NCI-H1092 treated with DMSO at 0.1 percent for 48 hours (cell line): Measurements from ENCODE around the gene USP19.

Experiments used
- DNase-seq: peaks from one replicate; lab custom pipeline; 2025; lab: John Stamatoyannopoulos, UW

USP19 gene

GRCh38 chr3:49120438-49121131 is at the start of gene USP19:
Gene USP19, minus strand, starts transcription at chr3:49120823. Its CDS starts 1,678 bp downstream, at chr3:49119145.
- peak; percentile 66 for DNase-seq

DNA sequence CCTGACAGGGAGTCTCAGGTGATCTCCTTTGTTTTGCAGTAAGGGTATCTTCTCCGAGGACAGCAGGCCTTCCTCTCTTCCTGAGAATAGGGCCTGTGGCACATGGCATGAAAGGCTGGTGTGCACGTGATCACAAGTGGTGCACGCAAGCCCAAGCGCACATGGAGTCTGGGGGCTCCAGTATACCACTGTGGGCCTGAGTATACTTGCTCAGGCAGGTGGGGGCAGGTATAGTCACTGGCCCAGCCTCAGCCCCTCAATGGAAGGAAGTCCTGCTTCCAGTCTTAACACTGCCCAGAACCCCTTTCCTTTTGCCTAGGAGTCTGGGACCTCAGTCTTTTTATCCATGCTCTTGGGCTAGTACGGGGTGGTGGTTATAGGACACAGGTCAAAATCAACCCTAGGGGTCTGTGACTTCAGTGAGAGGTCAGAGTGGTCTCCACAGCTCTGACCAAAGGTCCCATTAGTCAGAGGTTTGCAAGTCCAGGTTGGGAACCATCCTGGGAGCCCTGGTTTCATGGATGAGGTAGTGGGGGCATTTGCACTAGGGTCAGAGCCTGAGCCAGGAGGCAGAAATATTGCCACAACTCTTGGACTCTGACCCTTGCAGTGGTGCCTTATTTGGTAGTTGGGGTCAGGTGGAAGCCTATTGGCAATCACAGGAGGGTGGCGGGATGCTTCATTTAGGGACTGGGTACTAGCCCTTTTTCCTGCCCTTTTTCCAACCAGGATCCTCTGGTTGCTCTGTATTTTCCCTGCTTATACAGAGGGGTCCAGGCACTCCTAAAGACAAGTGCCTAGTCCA is 46.3 kb upstream of the USP19 start:
- no peak for DNase-seq

DNA sequence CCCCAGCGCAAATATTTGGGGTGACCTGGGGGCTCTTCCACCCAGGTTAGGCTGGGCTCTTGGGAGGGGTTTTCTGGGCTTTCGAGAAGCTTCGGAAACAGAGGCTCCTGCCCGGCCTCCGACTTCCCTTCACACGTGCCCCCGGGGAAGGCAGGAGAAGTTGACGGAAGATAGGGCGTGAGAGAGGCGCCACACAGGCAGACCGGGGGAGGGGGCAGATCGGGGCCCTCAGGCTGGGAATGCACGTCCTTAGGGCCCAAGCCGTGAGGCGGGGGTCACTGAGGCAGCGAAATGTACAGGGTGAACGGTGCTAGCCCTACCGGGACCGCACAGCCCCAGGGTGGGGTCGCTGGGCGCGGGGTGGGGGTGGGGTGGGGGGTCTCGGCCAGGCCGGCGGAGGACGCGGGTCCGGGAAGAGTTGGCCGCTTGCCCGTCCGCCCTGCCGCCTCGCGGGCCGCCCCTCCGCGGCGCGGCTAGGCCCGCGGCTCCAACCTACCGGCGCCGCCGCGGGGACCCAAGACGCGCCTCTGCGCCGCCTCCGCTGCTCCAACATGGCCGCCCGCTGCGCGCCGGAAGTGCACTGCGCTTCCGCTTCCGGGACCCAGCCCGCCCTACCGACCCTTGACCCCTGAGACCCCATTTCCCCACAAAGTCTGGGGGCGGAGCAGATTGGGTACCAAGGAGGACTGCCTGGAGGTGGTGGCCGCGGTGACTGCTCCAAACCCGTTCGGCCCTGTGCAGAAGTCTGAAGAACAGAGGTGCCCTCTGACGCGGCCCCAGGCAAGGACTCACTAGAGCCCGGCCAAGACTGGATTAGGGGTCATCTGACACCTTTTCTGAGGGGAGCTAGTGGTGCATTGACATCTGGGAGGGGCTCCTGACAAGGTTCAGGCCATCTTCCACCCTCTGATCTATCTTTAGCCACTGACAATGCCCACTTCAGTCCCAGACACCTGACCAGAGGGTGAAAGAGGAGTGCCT is 45.4 kb upstream of the USP19 start, which contains the start of gene CCDC71:
Gene CCDC71 (minus strand): TSS at position 561 of the 981 bp plus-strand sequence. CDS start 2,123 bp downstream, outside the sequence.
- DNase-seq, result peak; percentile 18

DNA sequence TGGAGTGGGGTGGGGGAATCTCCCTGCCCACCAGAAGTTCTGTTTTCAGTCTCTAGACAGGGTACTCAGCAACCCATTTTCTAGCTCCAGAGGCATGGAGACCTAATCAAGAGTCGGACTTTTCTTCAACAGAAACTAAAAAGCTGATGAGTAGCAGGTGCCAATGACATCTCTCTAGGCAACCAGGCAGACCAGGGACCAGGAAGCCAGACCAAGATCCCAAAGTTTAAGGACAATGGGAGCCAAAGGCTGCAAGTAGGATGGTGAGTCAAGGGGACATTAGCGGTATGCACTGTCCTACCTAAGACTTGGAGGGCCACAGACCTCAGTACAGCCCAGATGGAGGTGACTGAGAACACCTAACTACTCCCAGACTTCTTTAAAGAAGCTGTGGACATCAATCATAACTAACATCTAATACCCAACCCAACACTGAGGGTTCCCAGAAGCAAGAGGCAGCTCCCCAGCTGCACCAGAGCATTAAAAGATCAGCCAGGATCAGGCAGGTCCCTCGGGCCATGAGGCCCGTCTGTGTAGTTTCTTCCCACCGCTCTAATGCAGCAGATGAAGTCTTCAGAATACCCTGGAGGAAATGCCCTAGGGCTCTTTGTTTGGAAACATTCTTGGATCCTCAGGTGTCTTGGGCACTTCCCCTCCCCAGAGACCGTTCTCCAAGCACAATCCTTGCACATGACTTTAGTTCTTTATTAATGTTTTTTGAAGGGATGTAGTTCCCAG is 44.5 kb upstream of the USP19 start:
- DNase-seq, result no peak

DNA sequence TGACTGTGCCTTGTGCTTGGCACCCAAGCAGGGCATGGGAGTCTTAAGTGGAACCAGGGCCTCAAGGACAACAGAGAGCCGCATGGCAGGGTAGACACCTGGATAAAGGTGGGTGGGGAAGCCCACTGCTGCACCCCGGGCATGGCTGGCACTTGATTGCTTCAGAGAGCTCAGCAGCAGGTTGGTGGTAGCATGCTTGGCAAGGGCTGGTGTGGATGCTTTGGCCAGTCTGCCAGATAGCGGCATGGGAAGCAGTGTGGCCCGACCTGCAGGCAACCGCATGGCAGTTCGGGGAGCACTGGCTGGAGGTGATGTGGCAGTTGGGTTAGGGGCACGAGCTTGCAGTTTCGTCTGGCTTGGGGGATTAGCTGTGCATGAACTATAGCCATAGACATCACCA is 43.0 kb upstream of the USP19 start:
- no peak for DNase-seq

GRCh38 chr3:49162751-49163419 is 42.3 kb upstream of the USP19 start:
- no peak for DNase-seq

- no peak for DNase-seq
These were observed 41.3 kb upstream of the USP19 start for GRCh38 chr3:49161808-49162530.

DNA sequence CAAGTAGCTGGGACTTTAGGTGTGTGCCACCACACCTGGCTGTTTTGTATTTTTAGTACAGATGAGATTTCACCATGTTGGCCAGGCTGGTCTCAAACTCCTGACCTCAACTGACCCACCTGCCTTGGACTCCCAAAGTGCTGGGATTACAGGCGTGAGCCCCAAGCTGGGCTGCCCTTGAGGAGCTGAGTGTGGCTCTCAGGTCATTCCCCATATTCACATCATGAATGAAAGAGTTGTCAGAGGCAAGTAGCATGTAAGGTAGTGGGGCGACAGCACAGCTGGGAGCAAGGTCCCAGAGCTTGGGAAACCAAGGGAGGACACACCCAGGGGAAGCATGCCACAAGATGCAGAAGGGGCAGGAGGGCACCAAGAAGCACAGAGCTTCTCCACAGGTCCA is 40.6 kb upstream of the USP19 start:
- no peak for DNase-seq

DNA sequence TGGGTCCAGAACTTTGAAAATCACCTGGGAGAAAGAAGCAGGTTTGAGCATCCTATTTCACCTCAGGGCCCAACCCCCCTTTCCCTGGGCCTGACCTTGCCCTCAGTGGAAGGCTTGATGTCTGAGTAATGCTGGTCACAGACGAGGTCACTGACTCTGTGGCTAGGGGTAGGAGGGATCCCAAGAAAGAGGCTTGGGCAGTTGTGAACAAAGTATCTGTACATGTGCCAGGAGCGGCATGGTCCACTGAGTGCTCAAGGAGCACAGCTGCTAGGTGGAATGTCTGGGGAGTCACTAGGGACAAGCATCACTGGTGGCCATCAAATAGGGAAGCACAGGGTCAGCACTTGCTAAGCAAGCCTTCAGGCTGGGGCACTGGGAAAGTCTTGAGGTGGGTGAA is 38.2 kb upstream of the USP19 start:
- DNase-seq, result no peak

GRCh38 chr3:49158103-49158709 is 37.6 kb upstream of the USP19 start:
- DNase-seq, result peak; percentile 16

- DNase-seq, result no peak
These were observed 36.7 kb upstream of the USP19 start for GRCh38 chr3:49157289-49157688.

DNA sequence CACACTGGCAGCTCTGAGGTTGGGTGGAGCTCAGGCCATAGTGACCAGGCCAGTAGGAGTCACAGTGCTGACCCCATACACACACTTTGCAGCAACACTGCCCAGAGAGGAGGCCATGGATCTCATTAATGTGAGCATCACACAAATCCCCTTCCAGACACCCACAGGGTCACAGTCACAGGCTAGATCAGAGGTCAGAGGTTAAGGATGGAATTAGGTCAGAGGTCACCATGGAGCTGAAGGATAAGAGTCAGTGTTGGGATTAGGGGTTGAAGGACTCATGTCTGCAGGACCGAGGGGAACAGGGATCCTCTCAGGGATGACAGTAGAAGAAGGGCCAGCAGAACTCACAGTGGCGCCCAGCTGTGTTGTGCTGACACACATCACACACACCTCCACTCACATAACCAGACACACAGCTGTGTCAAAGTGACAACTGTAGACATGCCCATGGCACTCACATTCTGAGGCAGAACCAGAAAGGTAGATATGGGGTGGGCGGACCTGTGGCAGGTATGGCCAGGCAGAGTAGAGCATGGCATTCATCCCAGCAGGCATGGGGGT is 32.8 kb upstream of the USP19 start:
- no peak for DNase-seq

- DNase-seq, result no peak
These were observed 31.0 kb upstream of the USP19 start for GRCh38 chr3:49151610-49152009.

GRCh38 chr3:49148159-49148558 is 27.5 kb upstream of the USP19 start:
- no peak for DNase-seq

GRCh38 chr3:49140080-49140479 is 19.5 kb upstream of the USP19 start:
- no peak for DNase-seq

- DNase-seq, result no peak
These were observed 14.9 kb upstream of the USP19 start for GRCh38 chr3:49135499-49135898.

DNA sequence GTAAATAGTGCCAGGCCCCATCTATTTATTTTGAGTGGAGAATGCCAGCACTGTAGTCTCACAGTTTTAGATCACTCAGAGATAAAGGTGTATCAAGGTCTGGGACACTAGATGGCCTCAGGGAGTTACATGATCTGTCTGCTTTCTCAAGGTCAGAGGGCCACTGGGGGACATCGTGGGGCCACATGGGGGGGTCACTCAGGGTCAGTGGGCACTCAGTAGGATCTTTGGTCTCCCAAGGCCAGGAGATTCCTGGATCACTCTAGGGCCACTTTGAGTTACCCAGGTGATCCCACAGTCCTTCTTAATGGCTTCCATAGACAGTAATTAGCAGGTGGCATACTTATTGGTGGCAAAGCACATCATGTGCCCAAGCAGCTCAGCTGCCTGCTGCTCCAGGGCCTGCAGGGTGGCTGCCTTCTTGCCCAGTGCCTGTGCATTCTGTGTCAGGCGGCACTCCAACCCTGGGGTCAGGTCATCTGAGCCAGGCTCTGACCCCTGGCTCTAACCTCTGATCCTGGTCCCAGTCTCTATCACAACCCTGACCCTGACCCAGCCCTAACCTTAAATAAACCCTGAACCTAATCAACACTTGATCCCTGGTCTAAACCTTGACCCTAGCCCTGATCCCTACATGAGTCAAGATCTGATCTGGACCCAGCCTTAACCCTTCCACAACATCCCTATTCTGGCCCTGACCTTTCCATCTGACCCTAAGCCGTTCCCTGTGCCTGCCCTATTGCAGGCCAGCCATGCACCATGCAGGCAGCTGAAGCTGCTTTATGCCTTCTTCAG is 14.0 kb upstream of the USP19 start:
- no peak for DNase-seq

DNA sequence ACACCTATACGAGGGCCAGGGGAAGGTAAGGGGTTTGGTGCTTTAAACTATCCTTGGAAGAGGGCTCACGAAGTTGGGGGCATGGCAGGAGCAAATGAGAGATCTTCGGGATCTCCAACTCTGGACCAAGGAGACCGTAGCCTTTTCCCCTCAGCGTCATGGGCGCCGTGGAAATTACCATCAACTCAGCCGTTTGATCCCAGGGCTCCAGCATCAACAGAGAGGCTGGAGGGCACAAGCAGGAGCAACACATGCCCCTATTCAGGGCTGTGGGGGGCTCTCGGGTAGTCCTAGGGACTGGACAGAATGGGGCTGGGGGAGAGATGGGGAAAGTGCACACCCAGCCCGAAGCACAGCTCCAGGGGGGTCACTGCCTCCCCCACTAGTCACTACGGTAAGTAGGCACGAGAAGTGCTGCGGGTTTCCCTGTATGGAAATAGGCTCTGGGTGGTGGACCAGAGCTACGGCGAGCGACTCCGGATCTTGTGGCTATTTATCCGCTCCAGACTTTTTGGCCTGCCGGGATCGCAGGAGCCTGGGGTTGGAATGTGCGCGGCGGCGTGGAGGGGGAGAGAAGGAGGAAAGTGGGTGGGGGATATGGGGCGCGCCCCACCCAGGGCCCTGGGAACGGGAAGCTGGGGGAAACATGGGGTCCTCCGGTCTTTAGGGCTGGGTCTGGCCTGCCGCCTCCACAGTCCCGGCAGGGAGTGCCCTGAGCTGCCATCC is 12.8 kb upstream of the USP19 start:
- DNase-seq, result peak; percentile 46
